HCT116 (cell line): Measurements from ENCODE around the gene KLHL11. TPM values are rescaled to one million over a fixed set of nuclear protein-coding genes. Genes with fewer than 3 reads are reported as not detected.
A peak's percentile ranks its signal among the peaks of the same experiment; 100 is the strongest.

Source experiments
- ATAC-seq: fragments of 200-7000 bp; cut with Tn5 transposase; 2 replicates; pipeline ENCODE4 v1.9.1; 2020; ENCODE audit warnings: mild to moderate bottlenecking, moderate library complexity
- BruUV-seq: library from RNA; stranded (reverse); fragments of 400-500 nt; replicated peaks from 2 replicates; lab custom pipeline; 2021; lab: Mats Ljungman, UMichigan
- CTCF ChIA-PET: fragments of 300-600 bp; sonication (Branson Sonifier 250); formaldehyde crosslinking; loops from one replicate; lab custom pipeline; 2021; ENCODE audit warnings: antibody characterized with exemption; lab: Charles Lee
- POLR2A ChIA-PET: fragments of 300-600, 350-600 bp; sonication (Branson Sonifier 250); formaldehyde crosslinking; loops from one replicate; lab custom pipeline; 2021; ENCODE audit warnings: antibody characterized with exemption; lab: Charles Lee
- RAD21 ChIA-PET, 2 experiments: fragments of 300-600 bp; sonication (Branson Sonifier 250); formaldehyde crosslinking; loops; one replicate each; lab custom pipeline; 2023; ENCODE audit warnings: low total read pairs in 2 of 2; ENCODE audit not compliant: uncharacterized antibody in 2 of 2, unreplicated experiment in 2 of 2, low non-redundant PET in 1 of 2; lab: Charles Lee
- DNase-seq: peaks from one replicate; pipeline ENCODE4 v3.0.0-alpha.2; 2010; ENCODE audit warnings: low read depth, low spot score
- H2AFZ ChIP-seq: fragments of 200-600 bp; shearing (Covaris generic), sonication (generic); 2 replicates; pipeline ENCODE4 v1.6.1; 2017; ENCODE audit warnings: low read depth, mixed run types, mixed read lengths, antibody characterized with exemption, low read length; ENCODE audit not compliant: poor library complexity, severe bottlenecking
- H3K27ac ChIP-seq: 2 replicates; pipeline ENCODE4 v1.5.1; 2012; ENCODE audit warnings: low read depth, low read length
- H3K27me3 ChIP-seq: fragments of 200-600 bp; sonication (generic); 2 replicates; pipeline ENCODE4 v1.6.1; 2016; ENCODE audit warnings: mixed run types, low read length, mixed read lengths; ENCODE audit not compliant: insufficient read depth
- H3K36me3 ChIP-seq, 2 experiments: fragments of 200-500 bp in 1 of 2; fragments of 200-600 bp in 1 of 2; sonication (Bioruptor generic) in 1 of 2; sonication (generic) in 1 of 2; 2 replicates each; pipeline versions ENCODE4 v1.5.1 to v1.6.1; 2014 to 2016; ENCODE audit warnings: low read length in 2 of 2, inconsistent platforms in 1 of 2, mixed read lengths in 1 of 2, mixed run types in 1 of 2; ENCODE audit not compliant: insufficient read depth in 2 of 2, control insufficient read depth in 1 of 2
- H3K4me1 ChIP-seq, 2 experiments: fragments of 200-600 bp in 1 of 2; sonication (generic) in 1 of 2; 2 replicates each; pipeline versions ENCODE4 v1.5.1 to v1.6.1; 2012 to 2017; ENCODE audit warnings: low read length in 2 of 2, inconsistent platforms in 1 of 2, mild to moderate bottlenecking in 1 of 2, mixed read lengths in 1 of 2, mixed run types in 1 of 2, moderate library complexity in 1 of 2; ENCODE audit not compliant: insufficient read depth in 2 of 2, control insufficient read depth in 1 of 2
- H3K4me2 ChIP-seq: fragments of 200-600 bp; sonication (generic); 2 replicates; pipeline ENCODE4 v1.6.1; 2017; ENCODE audit warnings: mixed run types, low read length, mixed read lengths
- H3K4me3 ChIP-seq, 2 experiments: fragments of 200-600 bp in 1 of 2; sonication (generic) in 1 of 2; replicated peaks in 1 of 2; 2 replicates each; pipeline ENCODE4 v1.5.1; 2011 to 2016; ENCODE audit warnings: low read length in 2 of 2, control low read depth in 1 of 2, low read depth in 1 of 2, mild to moderate bottlenecking in 1 of 2, mixed read lengths in 1 of 2, mixed run types in 1 of 2
- H3K79me2 ChIP-seq: fragments of 200-600 bp; sonication (generic); 2 replicates; pipeline ENCODE4 v1.6.1; 2017; ENCODE audit warnings: mild to moderate bottlenecking, mixed run types, low read length, moderate library complexity, mixed read lengths; ENCODE audit not compliant: insufficient read depth
- H3K9ac ChIP-seq: fragments of 200-600 bp; sonication (generic); 2 replicates; pipeline ENCODE4 v1.6.1; 2016; ENCODE audit warnings: low read length, mixed read lengths
- H3K9me2 ChIP-seq: fragments of 200-600 bp; sonication (generic), shearing (Covaris generic); 2 replicates; pipeline ENCODE4 v1.6.1; 2017; ENCODE audit warnings: mixed run types, mild to moderate bottlenecking, moderate library complexity; ENCODE audit not compliant: insufficient read depth
- H3K9me3 ChIP-seq, 2 experiments: fragments of 200-500 bp in 1 of 2; fragments of 200-600 bp in 1 of 2; sonication (Bioruptor generic) in 1 of 2; sonication (generic) in 1 of 2; 2 replicates each; pipeline ENCODE4 v1.6.1; 2014 to 2017; ENCODE audit warnings: low read length in 2 of 2, mixed read lengths in 2 of 2, inconsistent platforms in 1 of 2, low read depth in 1 of 2, mild to moderate bottlenecking in 1 of 2, mixed run types in 1 of 2, moderate library complexity in 1 of 2; ENCODE audit not compliant: control insufficient read depth in 1 of 2, insufficient read depth in 1 of 2
- H4K20me1 ChIP-seq: fragments of 200-600 bp; sonication (generic), shearing (Covaris generic); 2 replicates; pipeline ENCODE4 v1.6.1; 2017; ENCODE audit warnings: mixed run types, mild to moderate bottlenecking, moderate library complexity; ENCODE audit not compliant: insufficient read depth
- CBX3 ChIP-seq: IDR thresholded peaks from 2 replicates; pipeline ENCODE4 v1.6.1; 2012; ENCODE audit warnings: low read depth
- CEBPB ChIP-seq: IDR thresholded peaks from 2 replicates; pipeline ENCODE4 v1.6.1; 2012; ENCODE audit warnings: low read depth
- CTCF ChIP-seq, 3 experiments: fragments of 200-600 bp in 1 of 3; sonication (generic) in 1 of 3; IDR thresholded peaks in 2 of 3; conservative IDR thresholded peaks in 1 of 3; 2 replicates each; pipeline ENCODE4 v1.5.1; 2012 to 2017; ENCODE audit warnings: low read depth in 2 of 3, low read length in 2 of 3, antibody characterized with exemption in 1 of 3, borderline replicate concordance in 1 of 3, control low read depth in 1 of 3, mild to moderate bottlenecking in 1 of 3, mixed read lengths in 1 of 3, mixed run types in 1 of 3, moderate library complexity in 1 of 3; ENCODE audit not compliant: insufficient read depth in 1 of 3
- EZH2phosphoT487 ChIP-seq: fragments of 200-600 bp; IDR thresholded peaks from 2 replicates; pipeline ENCODE4 v1.6.1; 2018; ENCODE audit warnings: antibody characterized with exemption, borderline replicate concordance
- FOSL1 ChIP-seq: IDR thresholded peaks from 2 replicates; pipeline ENCODE4 v1.6.1; 2012; ENCODE audit warnings: low read depth
- JUND ChIP-seq: IDR thresholded peaks from 2 replicates; pipeline ENCODE4 v1.6.1; 2012
- MAX ChIP-seq: IDR thresholded peaks from 2 replicates; pipeline ENCODE4 v1.6.1; 2012
- POLR2AphosphoS5 ChIP-seq: IDR thresholded peaks from 2 replicates; pipeline ENCODE4 v1.6.1; 2011; ENCODE audit warnings: mild to moderate bottlenecking, low read depth, low read length, moderate library complexity
- RAD21 ChIP-seq: IDR thresholded peaks from 2 replicates; pipeline ENCODE4 v1.6.1; 2012; ENCODE audit warnings: low read depth, mild to moderate bottlenecking
- SRF ChIP-seq: IDR thresholded peaks from 2 replicates; pipeline ENCODE4 v1.6.1; 2012; ENCODE audit warnings: low read depth
- YY1 ChIP-seq: IDR thresholded peaks from 2 replicates; pipeline ENCODE4 v1.6.1; 2011; ENCODE audit warnings: low read length, low read depth, moderate library complexity, mild to moderate bottlenecking; ENCODE audit not compliant: insufficient replicate concordance; ENCODE audit errors: extremely low read depth
- ZFX ChIP-seq: fragments of 450-650 bp; IDR thresholded peaks from 2 replicates; pipeline ENCODE4 v1.6.1; 2017
- intact Hi-C: fragments of 100-400 bp; cut with micrococcal nuclease; formaldehyde crosslinking; loops from 2 replicates; pipeline ENCODE4 v1.10.0; 2022
- total RNA-seq: library from RNA; stranded (reverse); gene quantifications from one replicate; pipeline ENCODE4 v1.2.1, GENCODE V29; 2021; ENCODE audit not compliant: unreplicated experiment

The KLHL11 gene
- total RNA-seq, 1 experiment from 2014 or later = 22.4 TPM

GRCh38 chr17:41865596-41865893 lies 322 bp upstream of the KLHL11 start:
- H3K9me2 ChIP-seq = no peaks in the 10 kb centered on the region
- CTCF ChIA-PET = interaction anchor here (0.8 kb wide), 1 partner anchor 79 kb away, joined by 3 read pairs; the partner anchor contains the start of gene JUP
- H3K9ac ChIP-seq = peak overlapping the region; percentile 99; the same call in 1 of the 2 replicates
- H3K79me2 ChIP-seq = peaks cover 43% of the 10 kb centered on the region
- H4K20me1 ChIP-seq = no peaks in the 10 kb centered on the region
- H3K4me3 ChIP-seq = peak overlapping the region; percentile 35 to 100
- POLR2A ChIA-PET = interaction anchor here (1.0 to 1.3 kb wide), 2 partner anchors 9 to 17 kb away, joined by 4 to 5 read pairs; no protein-coding TSS in a partner anchor
- no peaks in the 10 kb centered on the region for H3K27me3 ChIP-seq
- RAD21 ChIA-PET = no interaction called here
- BruUV-seq = no TSS peak
- no peaks in the 10 kb centered on the region for H3K9me3 ChIP-seq
- TF ChIP-seq FOSL1 = no peak
- TF ChIP-seq POLR2AphosphoS5 = no peak; the same call in 1 of the 2 replicates
- TF ChIP-seq MAX = peak; percentile 1; the same call in 1 of the 2 replicates
- TF ChIP-seq CBX3 = no peak
- DNase-seq (no peak), ATAC-seq (no peak)
- H3K4me2 ChIP-seq = peak overlapping the region; percentile 97
- H3K4me1 ChIP-seq = peaks cover 9 to 18% of the 10 kb centered on the region in 2 experiments; a peak in 3 of 4 replicates
- peak overlapping the region; percentile 78 for H3K27ac ChIP-seq
- no peak overlapping the region for H2AFZ ChIP-seq
- intact Hi-C loops = loop anchor here (1.0 kb wide), 1 partner anchor 127 kb away; no protein-coding TSS in a partner anchor
- H3K36me3 ChIP-seq = peaks cover 12 to 19% of the 10 kb centered on the region in 2 experiments

DNA sequence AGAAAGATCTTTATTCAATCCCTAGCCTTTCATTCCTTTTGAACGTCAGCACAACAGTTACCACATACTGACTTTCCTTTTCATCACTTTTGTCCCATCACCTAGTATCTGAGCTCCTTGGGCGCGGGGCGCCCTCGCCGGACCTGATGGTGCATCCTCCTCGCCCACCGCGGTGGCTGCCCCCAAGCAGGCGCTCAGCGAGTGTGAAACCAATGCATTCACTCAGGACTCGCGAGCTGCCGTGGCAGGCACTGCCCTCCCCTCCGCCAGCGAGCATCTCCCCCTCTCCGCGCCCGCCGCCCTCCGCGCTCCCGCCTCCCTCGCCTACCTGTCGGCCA lies 756 bp downstream of the KLHL11 start:
- ATAC-seq (no peak), DNase-seq (no peak)
- Histone ChIP-seq H3K9ac (peak overlapping the region; percentile 99), H3K9me2 (no peaks in the 10 kb centered on the region), H3K36me3 (peaks cover 12 to 15% of the 10 kb centered on the region in 2 experiments), H3K4me2 (peak overlapping the region; percentile 97), H3K4me3 (peak overlapping the region; percentile 95 to 100), H4K20me1 (no peaks in the 10 kb centered on the region), H3K27ac (peak overlapping the region; percentile 78), H3K27me3 (no peaks in the 10 kb centered on the region), H3K79me2 (peaks cover 54% of the 10 kb centered on the region), H2AFZ (no peak overlapping the region), H3K4me1 (peaks cover 9 to 18% of the 10 kb centered on the region in 2 experiments; a peak in 3 of 4 replicates), H3K9me3 (no peaks in the 10 kb centered on the region)
- POLR2A ChIA-PET = interaction anchor here (0.7 to 1.3 kb wide), 2 partner anchors 16 to 86 kb away, joined by 3 to 5 read pairs; no protein-coding TSS in a partner anchor
- TF ChIP-seq MAX = no peak; the same call in 1 of the 2 replicates
- TF ChIP-seq EZH2phosphoT487 = no peak
- TF ChIP-seq YY1 = no peak
- no peak for TF ChIP-seq JUND
- no peak for TF ChIP-seq ZFX
- TF ChIP-seq SRF = no peak
- TF ChIP-seq RAD21 = no peak
- TF ChIP-seq CTCF (IDR thresholded peaks at IDR 0.05 in 2 of 3, conservative IDR thresholded peaks at IDR 0.05 in 1 of 3; ENCODE audit: borderline replicate concordance in 1 of 3, insufficient read depth in 1 of 3, low read depth in 2 of 3, low read length in 2 of 3) = no peak
- TF ChIP-seq CEBPB = no peak
- RAD21 ChIA-PET = no interaction called here
- intact Hi-C loops = no loop called here
- CTCF ChIA-PET = interaction anchor here (0.6 kb wide), 1 partner anchor 142 kb away, joined by 5 read pairs; no protein-coding TSS in a partner anchor
- no TSS peak for BruUV-seq
